Osteocyte (in vitro differentiated cells): ENCODE measurements around the gene RRH. TPM values are rescaled to one million over a fixed set of nuclear protein-coding genes. Genes with fewer than 3 reads are reported as not detected.
"Not testable (repeated sequence)": the region's sequence is repeated elsewhere in the genome, so short reads cannot be mapped to it uniquely, and the experiment has no call there.

ENCODE experiments used
- DNase-seq: peaks from one replicate; pipeline ENCODE4 v3.0.0; 2021; ENCODE audit warnings: mixed read lengths; ENCODE audit not compliant: unreplicated experiment; ENCODE audit errors: extremely low spot score
- H3K27ac Mint-ChIP-seq: one replicate; pipeline ENCODE4 v1.8.0; 2021; ENCODE audit warnings: mild to moderate bottlenecking, mixed read lengths; ENCODE audit not compliant: unreplicated experiment
- H3K27me3 Mint-ChIP-seq: one replicate; pipeline ENCODE4 v1.8.0; 2021; ENCODE audit warnings: mixed read lengths; ENCODE audit not compliant: unreplicated experiment
- H3K36me3 Mint-ChIP-seq: one replicate; pipeline ENCODE4 v1.8.0; 2021; ENCODE audit warnings: mixed read lengths; ENCODE audit not compliant: unreplicated experiment
- H3K4me1 Mint-ChIP-seq: one replicate; pipeline ENCODE4 v1.8.0; 2021; ENCODE audit warnings: mixed read lengths; ENCODE audit not compliant: unreplicated experiment
- H3K4me3 Mint-ChIP-seq: one replicate; pipeline ENCODE4 v1.8.0; 2021; ENCODE audit warnings: mild to moderate bottlenecking, moderate library complexity, mixed read lengths; ENCODE audit not compliant: unreplicated experiment
- H3K9me3 Mint-ChIP-seq: one replicate; pipeline ENCODE4 v1.8.0; 2021; ENCODE audit warnings: mixed read lengths; ENCODE audit not compliant: unreplicated experiment
- total RNA-seq: library from RNA; stranded (reverse); gene quantifications from 2 replicates; pipeline ENCODE4 v1.2.1, GENCODE V29; 2021
- TF ChIP-seq, protein P1 (sequence below): fragments of 200-600 bp; sonication (generic); IDR thresholded peaks from 2 replicates; pipeline ENCODE4 v1.5.0; 2021; ENCODE audit warnings: antibody characterized with exemption, mild to moderate bottlenecking, moderate library complexity

RRH gene
- total RNA-seq, 1 donor from 2014 or later, result not detected

- Mint-ChIP-seq H3K9me3 (no peaks in the 10 kb centered on the region), H3K27me3 (peaks cover 14% of the 10 kb centered on the region), H3K27ac (no peak overlapping the region)
Measured at GRCh38 chr4:109850601-109851000, 22.8 kb downstream of the RRH start.

DNA sequence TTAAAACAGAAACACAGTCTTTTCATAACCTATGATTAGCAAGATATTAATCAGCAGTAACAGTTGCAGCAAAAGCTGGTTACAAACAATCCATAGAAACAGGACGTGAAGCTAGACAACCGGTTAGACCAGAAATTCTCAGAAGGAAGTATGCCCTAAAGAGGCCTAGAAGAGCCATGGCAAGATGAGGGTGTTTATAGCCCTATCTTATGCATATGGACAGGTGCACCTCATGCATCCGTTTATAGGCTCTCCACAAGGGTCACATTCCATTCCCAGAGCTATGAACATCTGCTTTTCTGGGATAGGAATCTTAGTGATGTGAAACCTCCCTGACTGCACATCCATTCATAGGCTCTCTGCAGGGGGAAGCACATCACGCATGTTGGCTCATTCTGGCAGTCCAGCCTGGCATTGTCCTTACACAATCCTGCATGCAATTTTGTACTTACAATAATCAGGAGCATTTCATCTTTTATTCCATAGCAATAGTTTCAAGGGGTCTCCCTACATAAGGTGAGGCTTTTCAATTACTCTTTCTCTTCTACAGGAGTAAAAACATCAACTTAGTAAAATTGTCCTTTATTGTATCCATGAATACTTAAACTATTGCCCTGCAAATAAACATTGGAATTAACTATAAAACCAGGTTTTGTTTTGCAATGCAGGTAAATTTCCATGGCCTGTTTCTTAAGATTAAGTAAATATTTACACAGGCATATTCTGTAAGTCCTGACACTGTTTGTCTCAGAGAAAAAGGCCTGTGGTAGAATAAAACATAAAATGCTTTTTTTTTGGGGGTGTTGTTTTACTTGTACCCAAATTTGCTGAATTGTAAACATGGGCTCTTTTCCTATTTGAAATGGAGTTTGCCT is 31.9 kb downstream of the RRH start:
- not testable (repeated sequence) for H3K9me3 Mint-ChIP-seq, DNase-seq, H3K4me1 Mint-ChIP-seq, H3K27me3 Mint-ChIP-seq, H3K27ac Mint-ChIP-seq, H3K36me3 Mint-ChIP-seq, H3K4me3 Mint-ChIP-seq

More at GRCh38 chr4:109850601-109851000, 22.8 kb downstream of the RRH start:
- TF ChIP-seq, protein P1, sequence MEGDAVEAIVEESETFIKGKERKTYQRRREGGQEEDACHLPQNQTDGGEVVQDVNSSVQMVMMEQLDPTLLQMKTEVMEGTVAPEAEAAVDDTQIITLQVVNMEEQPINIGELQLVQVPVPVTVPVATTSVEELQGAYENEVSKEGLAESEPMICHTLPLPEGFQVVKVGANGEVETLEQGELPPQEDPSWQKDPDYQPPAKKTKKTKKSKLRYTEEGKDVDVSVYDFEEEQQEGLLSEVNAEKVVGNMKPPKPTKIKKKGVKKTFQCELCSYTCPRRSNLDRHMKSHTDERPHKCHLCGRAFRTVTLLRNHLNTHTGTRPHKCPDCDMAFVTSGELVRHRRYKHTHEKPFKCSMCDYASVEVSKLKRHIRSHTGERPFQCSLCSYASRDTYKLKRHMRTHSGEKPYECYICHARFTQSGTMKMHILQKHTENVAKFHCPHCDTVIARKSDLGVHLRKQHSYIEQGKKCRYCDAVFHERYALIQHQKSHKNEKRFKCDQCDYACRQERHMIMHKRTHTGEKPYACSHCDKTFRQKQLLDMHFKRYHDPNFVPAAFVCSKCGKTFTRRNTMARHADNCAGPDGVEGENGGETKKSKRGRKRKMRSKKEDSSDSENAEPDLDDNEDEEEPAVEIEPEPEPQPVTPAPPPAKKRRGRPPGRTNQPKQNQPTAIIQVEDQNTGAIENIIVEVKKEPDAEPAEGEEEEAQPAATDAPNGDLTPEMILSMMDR, result no peak
- no peak for DNase-seq
- H3K4me3 Mint-ChIP-seq, result no peak overlapping the region
- no peaks in the 10 kb centered on the region for H3K36me3 Mint-ChIP-seq
- H3K4me1 Mint-ChIP-seq, result no peaks in the 10 kb centered on the region

- no peaks in the 10 kb centered on the region for H3K27me3 Mint-ChIP-seq
- H3K4me3 Mint-ChIP-seq, result no peak overlapping the region
- no peak for DNase-seq
- TF ChIP-seq, protein P1, result no peak
- no peaks in the 10 kb centered on the region for H3K36me3 Mint-ChIP-seq
- no peak overlapping the region for H3K27ac Mint-ChIP-seq
- H3K9me3 Mint-ChIP-seq, result peaks cover 3% of the 10 kb centered on the region
- no peaks in the 10 kb centered on the region for H3K4me1 Mint-ChIP-seq
Measured at GRCh38 chr4:109861271-109861670, 33.5 kb downstream of the RRH start.

GRCh38 chr4:109861916-109862511 is 34.2 kb downstream of the RRH start:
- Mint-ChIP-seq H3K9me3 (peaks cover 3% of the 10 kb centered on the region), H3K27ac (no peak overlapping the region)
- TF ChIP-seq, protein P1, result no peak

DNA sequence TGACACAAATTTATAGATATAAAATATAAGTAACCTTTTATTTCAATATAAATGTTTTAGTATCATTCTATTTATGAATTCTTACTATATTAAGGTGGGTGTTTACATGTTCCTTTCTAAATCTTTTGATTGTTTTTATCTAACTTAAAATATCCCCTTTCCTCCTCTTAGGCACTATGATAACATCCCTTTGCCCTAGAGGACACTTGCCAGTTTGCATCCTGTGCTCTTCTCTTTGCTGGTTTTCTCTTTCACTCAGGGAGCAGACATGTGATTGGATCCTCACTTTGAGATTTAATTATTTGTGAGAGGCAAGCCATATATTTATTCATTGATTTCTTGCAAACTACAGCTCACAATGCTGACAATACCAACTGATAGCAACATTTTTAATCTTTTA is 36.4 kb downstream of the RRH start:
- Mint-ChIP-seq H3K9me3 (peaks cover 3% of the 10 kb centered on the region), H3K36me3 (no peaks in the 10 kb centered on the region), H3K4me3 (no peak overlapping the region), H3K27ac (no peak overlapping the region), H3K4me1 (no peaks in the 10 kb centered on the region), H3K27me3 (no peaks in the 10 kb centered on the region)
- TF ChIP-seq, protein P1, result no peak
- DNase-seq, result no peak

More at GRCh38 chr4:109861916-109862511, 34.2 kb downstream of the RRH start:
- Mint-ChIP-seq H3K27me3 (no peaks in the 10 kb centered on the region), H3K36me3 (no peaks in the 10 kb centered on the region), H3K4me3 (no peak overlapping the region), H3K4me1 (no peaks in the 10 kb centered on the region)
- DNase-seq, result no peak
